Daoy (cell line): Measurements from ENCODE around the gene NEURL3. TPM values are rescaled to one million over a fixed set of nuclear protein-coding genes. Genes with fewer than 3 reads are reported as not detected.
A peak's percentile ranks its signal among the peaks of the same experiment; 100 is the strongest.
"Not testable (repeated sequence)": the region's sequence is repeated elsewhere in the genome, so short reads cannot be mapped to it uniquely, and the experiment has no call there.

ENCODE experiments used
- DNase-seq: peaks from one replicate; pipeline ENCODE4 v3.0.0-alpha.2; 2015; ENCODE audit warnings: low read depth
- total RNA-seq: library from RNA; depleted of rRNA; stranded (reverse); fragments of >200 nt; shearing (Covaris generic); gene quantifications from 2 replicates; pipeline ENCODE4 v1.2.3, GENCODE V29; 2014; rRNA removed

The NEURL3 gene, protein sequence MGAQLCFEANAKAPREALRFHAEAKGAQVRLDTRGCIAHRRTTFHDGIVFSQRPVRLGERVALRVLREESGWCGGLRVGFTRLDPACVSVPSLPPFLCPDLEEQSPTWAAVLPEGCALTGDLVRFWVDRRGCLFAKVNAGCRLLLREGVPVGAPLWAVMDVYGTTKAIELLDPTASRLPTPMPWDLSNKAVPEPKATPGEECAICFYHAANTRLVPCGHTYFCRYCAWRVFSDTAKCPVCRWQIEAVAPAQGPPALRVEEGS
- total RNA-seq, result 0.23 and 1.2 TPM in 2 replicates

DNA sequence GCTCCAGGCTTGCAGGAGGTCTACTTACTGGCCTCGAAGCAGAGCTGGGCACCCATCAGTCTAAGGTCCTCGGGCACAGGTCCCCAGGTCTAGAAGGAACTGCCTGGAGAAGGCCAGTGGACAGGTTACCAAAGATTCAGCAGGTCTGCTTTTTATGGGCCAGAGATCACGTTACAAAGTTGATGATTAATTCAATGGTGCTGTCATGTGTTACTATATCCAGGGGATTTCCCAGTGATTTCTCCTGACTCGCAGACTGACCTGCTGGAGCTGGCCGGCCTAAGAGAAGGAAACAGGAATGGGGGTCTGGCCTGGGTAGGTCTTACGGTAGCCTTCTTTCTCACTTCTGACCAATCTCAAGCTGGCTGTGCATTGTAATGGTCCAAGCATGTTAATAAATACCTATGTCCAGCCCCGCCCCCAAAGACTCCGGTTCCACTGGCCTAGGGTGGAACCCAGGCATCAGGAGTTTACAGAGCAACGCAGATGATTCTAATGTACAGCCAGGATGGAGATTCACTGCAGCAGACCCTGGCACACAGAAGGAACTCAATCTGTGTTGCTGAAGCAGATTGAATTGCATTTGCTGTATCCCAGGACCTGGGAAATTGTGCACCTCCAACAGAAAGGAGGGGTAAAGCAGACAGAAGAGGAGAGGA lies at the start of gene NEURL3:
TSS of gene NEURL3 (minus strand) at position 127 of the 659 bp plus-strand sequence. CDS start at position 56, 71 bp downstream.
- DNase-seq, result peak; percentile 73

GRCh38 chr2:96554293-96555145 lies 49.4 kb upstream of the NEURL3 start:
- peak; percentile 69 for DNase-seq

GRCh38 chr2:96553957-96554292 lies 48.8 kb upstream of the NEURL3 start:
- DNase-seq, result not testable (repeated sequence)

GRCh38 chr2:96553176-96553956 lies 48.2 kb upstream of the NEURL3 start:
- DNase-seq, result no peak

DNA sequence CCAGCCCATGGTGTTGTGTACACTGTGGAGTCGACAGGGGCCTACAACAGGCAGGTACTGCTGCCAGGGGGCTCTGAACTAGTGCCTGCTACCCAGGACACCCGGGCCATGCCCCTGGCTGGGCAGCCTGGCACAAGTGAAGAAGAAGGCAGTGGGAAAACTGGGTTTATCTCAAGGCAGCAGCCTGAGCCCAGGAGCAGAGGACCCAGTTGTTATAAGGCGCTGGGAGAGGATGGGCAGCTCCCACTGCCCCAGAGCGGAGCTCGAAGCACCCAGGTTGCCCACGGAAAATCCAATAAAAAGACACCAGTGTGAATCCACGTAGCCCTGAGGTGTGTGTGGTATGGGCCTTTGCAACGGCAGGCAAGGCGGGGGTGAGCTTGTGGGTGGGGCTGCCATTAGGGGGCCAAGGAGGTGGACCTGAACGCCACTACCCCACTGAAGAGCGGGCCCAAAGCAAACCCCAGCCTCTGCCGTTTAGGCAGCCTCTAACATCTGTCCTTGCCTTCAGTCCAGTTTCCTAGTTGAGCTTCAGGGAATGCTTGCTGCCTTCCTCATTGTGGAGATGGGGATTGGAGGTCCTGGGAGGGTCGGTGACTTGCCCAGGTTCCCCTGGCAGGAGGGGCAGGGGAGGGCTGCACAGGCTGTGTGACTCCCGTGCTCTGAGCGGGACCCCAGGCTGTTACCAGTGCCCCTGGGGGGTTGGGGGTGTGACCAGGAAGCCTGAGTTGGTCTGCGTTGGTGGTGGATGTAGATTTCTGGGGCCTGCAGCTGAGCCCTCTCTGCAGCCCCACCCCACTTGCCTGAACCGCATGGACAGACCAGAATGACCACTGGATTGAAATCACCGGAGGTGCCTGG lies 47.4 kb upstream of the NEURL3 start:
- no peak for DNase-seq

DNA sequence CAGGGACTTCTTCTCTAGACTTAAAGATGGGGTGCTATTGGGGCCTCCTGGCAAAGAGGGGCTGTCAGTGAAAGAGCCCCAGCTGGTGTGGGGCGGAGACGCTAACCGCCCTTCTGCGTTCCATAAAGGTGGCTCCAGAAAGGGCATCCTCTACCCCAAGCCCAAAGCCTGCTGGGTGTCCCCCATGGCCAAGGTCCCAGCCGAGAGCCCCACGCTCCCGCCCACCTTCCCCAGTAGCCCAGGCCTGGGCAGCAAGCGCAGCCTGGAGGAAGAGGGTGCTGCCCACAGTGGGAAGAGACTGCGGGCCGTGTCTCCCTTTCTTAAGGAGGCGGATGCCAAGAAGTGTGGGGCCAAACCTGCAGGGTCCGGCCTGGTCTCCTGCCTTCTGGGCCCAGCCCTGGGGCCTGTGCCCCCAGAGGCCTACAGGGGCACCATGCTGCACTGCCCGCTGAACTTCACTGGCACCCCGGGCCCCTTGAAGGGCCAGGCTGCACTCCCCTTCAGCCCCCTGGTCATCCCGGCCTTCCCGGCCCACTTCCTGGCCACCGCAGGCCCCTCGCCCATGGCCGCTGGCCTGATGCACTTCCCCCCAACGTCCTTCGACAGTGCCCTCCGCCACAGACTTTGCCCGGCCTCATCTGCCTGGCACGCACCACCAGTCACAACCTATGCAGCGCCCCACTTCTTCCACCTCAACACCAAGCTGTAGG lies 46.6 kb upstream of the NEURL3 start:
- no peak for DNase-seq

DNA sequence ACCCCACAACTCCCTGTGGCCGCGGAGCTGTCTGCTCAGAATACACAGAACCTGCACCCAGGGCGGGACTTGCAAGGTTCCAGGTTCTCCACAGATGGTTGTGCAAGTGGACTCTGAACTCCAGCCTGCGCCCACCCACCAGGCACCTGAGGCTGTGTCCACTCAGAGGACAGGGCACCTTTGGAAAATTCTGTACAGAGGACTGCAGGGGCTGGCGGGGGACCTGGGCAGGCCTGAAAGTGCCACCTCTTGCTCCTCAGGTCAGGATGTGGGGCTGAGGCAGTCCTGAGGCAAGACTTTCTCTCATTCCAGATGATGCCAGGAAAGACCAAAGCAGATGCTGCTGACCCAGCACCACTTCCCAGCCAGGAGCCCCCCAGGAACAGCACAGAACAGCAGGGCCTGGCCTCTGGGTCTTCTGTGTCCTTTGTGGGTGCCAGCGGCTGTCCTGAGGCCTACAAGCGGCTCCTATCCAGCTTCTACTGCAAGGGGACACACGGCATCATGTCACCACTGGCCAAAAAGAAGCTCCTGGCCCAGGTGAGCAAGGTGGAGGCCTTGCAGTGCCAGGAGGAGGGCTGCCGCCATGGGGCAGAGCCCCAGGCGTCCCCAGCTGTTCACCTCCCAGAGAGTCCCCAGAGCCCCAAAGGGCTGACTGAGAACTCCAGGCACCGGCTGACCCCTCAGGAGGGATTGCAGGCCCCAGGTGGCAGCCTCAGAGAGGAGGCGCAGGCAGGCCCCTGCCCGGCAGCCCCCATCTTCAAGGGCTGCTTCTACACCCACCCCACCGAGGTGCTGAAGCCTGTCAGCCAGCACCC lies 45.8 kb upstream of the NEURL3 start:
- no peak for DNase-seq

DNA sequence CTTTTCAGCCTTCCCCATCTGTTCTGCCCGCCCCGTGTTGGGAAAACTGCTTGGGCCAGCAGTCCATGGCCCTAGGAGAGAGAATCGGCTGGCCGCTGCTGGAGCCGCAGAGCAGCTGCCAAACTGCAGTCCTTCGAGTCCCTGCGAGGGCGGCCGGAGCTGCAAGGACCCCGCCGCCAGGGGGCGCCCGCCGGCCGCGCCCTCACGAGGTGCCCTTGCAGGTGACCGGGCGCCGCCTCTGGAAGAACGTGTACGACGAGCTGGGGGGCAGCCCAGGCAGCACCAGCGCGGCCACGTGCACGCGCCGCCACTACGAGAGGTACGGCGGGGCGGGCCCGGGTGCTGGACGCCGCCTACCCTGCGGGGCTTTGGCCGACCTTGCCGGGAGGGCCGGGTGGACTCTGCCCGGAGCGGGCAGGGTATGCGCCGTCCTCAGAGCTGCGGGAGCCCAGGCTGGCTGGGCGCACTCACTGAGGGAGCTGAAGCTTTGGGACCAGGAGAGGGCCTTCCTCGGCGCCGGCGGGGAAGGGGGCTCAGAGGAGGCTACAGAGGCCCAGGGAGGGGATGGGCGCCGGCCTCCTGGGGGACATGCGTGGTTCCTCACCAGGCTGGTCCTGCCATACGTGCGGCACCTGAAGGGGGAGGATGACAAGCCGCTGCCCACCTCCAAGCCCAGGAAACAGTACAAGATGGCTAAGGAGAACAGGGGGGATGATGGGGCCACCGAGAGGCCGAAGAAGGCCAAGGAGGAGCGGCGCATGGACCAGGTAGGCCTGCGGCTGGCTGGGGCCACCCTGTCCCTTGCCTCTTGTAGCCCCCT lies 45.0 kb upstream of the NEURL3 start:
- DNase-seq, result no peak

DNA sequence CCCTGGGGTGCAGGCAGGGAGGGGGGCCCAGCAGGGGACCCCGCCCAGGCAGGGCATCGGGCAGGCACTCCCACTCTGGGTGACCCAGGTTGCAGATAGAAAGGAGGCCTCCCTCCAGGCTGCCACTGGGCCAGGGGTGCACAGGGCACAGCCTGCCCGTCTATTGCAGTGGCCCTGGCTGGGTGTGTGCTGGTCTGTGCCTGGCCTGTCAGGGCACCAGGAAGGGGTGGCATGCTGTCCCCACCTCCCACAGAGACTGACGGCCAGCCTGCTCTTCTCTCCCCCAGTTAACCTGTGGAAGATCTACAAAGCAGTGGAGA lies 44.3 kb upstream of the NEURL3 start:
- no peak for DNase-seq

DNA sequence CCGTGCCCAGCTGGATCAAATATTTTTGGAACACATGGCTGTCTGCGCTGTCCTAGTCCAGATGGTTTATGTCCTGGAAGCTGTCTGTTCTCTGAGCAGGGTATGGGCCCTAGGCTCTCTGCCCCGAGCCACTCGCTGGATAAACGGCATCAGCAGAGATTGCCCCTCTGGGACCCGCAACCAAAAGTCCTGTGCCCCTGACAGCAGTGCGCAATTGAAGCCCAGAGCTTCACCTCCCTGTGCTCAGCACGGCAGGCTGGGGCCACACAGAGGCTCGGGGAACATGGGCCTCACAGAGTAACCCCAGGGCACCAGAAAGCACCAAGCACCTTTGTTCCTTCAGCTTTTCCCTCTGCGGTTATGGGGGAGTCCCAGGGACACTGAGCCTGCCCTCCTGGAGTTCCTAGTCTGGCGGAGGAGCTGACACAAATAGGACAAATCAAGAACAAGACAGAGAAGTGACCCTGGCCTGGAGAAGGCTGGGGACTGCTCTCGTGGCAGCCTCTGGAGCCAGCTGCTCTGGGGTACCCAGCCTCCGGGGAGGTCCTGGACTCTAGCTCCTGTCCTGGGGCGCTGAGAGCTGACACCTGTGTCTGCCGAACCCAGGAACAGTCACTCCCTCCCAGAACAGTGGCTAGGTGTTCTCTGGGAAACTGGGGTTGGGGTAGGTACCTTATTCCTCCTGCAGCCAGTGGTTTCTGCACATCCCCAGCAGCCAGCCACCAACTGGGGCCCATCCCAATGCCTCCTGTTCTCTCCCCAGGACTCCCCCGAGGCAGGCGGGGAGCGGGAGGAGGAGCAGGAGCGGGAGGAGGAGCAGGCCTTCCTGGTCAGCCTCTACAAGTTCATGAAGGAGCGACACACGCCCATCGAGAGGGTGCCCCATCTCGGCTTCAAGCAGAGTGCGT lies 43.7 kb upstream of the NEURL3 start:
- DNase-seq, result no peak

DNA sequence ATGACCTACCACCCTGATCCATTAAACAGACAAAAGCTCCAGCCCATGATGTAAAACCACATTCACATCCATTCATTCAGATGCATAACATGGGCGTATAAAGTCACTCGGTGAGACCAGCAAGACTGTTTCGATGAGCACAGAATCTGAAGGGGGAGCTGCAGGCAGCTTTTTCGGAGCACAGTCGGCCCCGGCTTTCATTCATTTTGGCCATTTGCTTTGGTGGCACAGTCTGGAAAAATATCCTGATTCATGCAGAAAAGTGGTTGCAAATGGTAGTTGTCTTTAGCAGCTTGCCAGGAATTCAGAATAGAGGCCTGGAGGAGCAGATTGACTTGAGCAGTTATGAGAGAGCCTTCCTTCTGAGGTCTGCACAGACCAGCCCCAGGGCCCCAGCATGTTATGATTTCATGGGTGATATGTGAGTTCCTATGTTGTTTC lies 42.6 kb upstream of the NEURL3 start:
- no peak for DNase-seq

DNA sequence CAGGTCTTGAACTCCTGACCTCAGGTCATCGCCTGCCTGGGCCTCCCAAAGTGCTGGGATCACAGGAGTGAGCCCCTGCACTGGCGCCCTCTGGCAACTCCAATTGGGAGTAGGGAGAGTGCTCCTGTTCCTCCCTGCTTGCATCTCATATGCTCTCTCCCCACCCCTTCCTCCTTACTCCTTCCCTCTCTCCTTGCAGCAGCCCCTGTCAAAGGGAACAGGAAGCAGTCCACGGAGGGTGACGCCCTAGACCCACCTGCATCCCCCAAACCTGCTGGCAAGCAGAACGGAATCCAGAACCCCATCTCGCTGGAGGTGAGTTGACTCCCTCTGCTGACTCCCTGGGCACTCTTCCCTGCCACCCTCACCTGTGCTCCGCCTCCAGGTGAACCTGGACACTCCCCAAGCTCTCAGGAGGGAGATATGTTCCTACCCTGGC lies 42.1 kb upstream of the NEURL3 start:
- DNase-seq, result no peak

DNA sequence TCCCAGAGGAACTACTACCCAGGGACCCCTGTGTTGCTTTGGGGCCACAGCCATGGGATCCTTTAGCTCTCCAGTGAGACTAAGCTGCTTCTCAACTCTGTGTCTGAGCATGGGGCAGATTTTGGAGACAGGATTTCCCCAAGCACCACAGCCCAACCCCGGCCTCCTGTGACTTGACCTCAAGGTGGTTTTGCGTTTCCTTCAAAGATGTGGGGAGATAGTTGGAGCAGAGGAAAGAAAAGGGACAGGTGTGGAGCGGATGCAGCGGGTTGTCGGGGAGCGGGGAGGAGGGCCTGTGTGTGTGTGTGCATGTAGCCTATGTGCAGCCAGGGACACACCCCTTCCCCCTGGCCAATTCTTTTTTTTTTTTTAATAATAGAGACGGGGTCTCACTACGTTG lies 41.6 kb upstream of the NEURL3 start:
- DNase-seq, result no peak

DNA sequence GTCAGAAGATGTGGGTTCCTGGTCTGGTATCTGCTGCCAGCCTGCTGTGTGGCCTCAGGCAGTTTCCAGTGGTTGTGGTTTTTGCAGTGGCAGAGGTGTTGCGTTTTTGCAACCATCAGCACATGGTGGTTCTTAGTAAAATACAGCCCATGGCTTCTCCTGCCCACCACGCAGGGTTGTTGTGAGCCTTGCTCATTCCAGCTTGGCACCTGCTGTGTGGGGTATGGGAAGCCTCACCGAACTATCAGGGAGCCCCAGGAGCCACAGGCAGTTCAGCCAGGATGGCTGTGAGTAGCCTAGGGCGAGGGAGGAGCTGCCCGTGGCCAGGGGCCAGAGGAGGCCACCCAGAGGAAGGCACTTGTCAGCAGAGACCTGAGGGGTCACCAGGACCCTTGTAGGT lies 41.2 kb upstream of the NEURL3 start:
- no peak for DNase-seq

GRCh38 chr2:96542357-96542977 lies 37.3 kb upstream of the NEURL3 start:
- DNase-seq, result no peak

DNA sequence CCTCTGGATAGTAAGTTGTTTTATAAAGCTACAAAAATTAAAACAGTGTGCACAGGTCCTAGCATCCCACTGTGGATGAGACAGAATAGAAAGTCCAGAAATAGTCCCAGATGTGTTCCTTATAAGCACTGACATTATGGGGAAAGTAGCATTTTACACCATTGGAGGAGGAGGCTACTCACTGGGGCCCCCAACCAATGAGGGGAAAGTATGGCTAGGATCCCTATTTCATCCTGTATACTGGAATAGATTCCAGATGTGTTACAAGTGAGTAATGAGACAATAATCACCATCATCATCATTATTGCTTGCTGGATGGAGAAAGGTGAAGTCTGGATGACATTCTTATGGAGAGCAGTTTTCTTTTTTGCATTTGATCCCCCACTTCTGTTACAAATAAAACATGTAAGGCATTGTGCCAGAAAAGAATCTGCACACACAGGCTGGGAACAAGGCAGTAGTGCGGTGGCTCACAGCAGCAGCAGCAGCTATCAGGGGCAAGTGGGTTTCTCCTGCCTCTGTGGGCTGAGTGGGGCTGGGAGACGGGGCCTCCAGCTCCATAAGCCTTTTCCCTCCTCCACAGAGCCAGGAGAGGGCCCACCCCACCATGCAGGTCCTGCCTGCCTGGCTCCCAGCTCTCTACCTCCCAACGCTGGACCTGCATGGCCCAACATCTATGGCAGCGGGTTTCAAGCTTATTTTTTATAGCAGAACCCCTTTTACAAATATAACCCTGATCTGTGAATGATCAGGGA lies 36.4 kb upstream of the NEURL3 start:
- DNase-seq, result no peak
